ENCODE data around the gene CSTF3.
"Not testable (repeated sequence)": the region's sequence is repeated elsewhere in the genome, so short reads cannot be mapped to it uniquely, and the experiment has no call there.

CSTF3 gene

DNA sequence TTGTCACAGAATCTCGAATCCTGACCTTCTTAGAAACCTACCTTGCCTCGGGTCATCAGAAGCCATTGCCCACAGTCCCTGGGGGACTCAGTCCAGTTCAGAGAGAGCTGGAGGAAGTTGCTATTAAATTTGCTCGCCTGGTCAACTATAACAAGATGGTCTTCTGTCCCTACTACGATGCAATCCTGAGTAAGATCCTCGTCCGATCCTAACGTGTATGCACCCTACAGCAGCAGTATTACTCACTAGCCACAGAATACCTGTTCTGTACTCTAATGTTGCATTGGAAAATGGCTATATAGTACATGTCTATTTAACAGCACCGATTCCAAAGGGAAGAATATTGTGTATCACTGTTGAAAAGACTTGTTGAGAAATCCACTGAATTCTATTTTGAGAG, 88.8 kb downstream of the CSTF3 start:
- DNase-seq: no peak

DNA sequence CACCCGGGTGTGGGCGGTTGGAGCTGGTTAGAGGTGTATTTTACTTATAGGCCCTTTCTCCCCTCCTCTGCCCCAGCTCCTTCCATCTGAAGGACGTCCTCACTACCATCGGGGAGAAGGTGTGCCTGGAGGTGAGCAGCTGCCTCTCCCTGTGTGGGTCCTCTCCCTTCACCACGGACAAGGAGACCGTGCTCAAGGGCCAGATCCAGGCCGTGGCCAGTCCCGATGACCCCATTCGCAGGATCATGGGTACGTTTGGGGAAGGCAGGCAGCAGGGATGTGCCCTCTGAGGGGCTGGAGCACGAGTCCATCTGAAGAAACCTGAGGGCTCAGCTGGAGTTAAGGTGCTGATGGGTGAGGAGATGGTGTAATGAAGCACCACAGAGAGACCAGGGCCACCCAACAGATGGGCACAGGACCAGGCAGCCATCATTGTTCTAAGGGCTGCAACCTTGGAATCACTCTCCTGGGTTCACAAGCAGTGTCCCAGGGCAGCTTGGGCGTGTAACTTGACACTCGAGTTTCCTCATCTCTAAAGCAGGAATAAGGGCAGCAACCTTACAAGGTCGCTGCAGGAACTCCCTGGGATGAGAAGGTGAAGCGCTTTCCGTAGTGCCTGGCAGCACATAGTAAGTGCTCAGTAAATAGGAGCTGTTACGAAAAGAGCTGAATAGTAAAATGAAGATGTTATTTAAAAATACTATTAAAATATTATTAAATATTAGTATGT, 92.5 kb downstream of the CSTF3 start:
- no peak for DNase-seq

DNA sequence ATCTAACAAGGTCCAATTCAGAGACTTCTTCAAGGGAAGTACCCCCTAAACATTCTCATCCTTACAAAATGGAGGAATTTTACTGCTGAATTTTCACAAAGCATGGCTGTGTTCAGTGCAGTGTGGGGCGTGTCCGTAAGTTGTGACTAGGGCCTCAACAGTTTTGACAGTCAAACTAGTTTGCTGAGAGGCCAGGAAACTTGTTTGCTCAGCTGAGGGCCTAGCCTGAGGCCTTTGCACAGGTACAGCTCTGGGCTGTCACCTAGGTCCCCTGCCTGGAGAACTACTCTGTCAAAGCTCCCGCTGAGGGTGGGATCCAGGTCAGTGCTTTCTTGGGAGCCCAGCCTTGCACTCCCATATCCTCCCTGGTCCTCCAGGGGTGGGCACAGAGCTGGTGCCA, 94.0 kb downstream of the CSTF3 start:
- no peak for DNase-seq

DNA sequence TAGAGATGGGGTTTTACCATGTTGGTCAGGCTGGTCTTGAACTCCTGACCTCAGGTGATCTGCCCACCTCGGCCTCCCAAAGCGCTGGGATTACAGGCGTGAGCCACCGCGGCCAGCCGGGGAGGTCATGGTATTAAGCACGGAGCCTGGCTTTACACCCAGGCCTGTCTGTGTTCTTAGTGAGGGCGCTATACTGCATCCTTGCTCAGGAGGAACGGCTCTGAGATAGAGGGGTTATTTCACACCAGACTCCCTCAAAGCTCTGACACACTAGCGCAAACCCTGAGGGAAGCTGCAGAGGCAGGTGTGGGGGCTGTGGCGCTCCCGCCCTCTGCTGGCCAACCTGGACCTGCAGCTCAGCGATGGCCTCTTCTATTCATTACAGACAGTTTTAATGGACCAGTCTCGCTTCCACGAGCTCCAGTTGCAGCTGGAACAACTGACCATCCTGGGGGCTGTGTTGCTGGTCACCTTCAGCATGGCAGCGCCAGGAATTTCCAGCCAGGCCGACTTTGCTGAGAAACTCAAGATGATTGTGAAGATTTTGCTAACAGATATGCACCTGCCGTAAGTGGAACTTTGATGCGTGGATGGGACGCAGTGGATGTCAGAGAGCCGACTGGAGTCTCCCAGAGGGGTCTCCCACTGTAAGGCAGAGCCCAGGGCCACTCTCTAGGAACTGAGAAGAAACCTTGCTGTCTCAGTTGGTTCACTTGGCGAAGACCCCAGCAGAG, 95.7 kb downstream of the CSTF3 start:
- peak; percentile 35 for DNase-seq

DNA sequence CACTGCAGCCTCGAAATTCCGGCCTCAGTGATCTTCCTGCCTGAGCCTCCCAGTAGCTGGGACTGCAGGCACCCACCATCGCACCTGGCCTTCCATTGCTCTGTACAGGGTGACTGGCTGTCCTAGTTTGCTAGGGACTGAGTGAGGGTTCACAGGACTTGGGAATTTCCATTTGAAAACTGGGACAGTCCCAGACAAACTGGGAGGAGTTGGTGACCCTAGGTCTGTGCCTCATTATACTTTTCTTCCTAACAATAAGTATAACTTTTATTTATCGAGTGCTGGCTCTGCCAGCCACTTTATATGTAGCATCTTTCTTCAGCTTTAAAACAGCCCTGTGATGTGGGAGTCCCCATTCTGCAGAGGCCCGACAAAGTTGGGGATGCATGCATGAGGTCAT, 96.4 kb downstream of the CSTF3 start:
- DNase-seq: no peak

DNA sequence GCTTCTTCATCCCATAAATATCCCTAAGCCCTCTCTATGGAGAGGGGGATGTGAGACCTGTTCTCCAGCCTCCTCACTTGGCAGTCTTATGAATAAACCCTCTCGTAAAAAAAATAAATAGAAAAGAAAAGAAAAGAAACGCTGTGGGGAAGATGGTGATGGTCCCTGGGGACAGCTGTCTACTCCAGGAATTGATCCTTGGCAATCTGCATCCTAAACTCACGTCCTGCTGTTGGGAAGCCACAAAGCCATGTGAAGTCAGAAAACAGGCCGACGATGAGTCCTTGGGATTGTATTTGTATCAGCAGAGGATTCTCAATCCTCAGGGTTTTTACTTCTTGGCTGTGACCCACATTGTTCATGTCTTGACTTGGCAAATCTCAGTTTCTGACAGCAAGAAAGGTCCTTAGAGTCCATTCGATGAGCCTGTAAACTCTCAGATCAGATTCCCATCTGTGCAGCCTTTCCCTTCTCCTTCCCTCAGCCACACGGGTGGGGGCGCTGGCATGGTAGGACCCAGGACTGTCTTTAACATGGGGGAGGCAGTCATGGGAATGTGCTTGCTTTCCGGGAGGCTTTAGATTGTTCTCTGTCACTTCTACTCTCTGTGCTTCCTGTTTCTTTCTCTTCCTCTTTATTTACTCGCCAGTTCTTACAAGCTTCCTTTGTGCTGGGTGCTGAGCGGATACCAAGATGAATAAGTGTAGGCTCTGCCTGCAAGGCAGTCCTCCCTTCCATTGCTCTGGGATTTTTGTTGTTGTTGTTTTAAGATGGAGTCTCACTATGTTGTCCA, 97.1 kb downstream of the CSTF3 start:
- no peak for DNase-seq

DNA sequence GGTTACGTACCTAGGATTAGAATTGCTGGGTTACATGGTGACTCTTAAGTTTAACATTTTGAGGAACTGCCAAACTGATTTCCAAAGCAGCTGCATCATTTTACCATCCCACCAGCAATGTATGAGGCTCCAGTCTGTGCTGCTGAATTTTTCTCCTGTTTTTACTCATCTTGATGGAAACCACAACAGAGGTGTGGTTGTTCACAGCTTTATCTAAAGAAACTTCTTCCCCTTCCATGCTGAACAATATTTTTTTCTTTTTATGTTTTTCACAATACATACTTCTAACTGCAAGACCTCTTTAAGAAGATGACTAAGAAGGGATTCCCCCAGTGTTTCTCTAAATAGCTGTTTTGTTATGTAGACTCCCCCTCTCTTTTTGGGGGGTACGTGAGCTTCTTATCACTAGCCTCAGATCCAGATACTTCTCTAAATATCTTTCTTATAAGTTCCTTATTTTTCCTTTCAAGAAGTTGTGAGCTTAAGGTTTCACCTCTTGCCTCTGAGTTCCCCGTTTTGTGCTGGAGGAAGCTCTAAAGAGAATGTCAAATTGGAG, 97.9 kb downstream of the CSTF3 start:
- no peak for DNase-seq

DNA sequence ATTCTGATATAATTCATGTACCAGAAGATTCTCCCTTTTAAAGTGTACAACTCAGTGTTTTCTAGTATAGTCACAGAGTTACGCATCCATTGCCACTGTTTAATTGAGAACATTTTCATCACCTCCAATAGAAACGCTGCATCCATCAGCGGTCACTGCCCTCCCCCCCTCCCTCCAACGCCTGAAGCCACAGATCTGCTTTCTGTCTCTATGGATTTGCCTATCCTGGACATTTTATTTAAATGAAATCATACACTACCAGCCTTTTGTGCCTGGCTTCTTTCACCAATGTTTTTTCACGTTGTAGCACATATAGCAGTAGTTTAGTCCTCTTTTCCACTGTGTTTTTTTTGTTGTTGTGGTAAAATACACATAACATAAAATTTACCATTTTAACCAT, 99.1 kb downstream of the CSTF3 start:
- DNase-seq: no peak

DNA sequence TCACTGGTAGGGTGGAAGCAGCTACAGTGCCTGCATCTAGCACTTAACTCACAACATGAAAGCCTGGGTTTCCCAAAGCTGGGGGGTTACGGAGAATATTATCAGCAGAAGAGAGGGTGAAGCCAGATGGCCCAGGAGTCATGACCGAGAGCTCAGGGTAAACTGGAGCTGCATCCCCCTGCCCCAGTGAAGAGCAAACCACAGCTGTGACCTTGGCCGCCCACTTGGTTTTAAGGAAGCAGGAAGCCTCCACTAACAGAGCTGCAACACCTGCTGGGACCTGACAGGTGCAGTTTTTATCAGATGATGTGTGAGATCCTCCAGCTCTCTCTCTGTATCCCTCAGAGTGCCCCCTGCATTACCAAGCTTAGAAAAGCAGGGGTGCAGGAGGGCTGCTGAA, 101.0 kb downstream of the CSTF3 start:
- DNase-seq: no peak

DNA sequence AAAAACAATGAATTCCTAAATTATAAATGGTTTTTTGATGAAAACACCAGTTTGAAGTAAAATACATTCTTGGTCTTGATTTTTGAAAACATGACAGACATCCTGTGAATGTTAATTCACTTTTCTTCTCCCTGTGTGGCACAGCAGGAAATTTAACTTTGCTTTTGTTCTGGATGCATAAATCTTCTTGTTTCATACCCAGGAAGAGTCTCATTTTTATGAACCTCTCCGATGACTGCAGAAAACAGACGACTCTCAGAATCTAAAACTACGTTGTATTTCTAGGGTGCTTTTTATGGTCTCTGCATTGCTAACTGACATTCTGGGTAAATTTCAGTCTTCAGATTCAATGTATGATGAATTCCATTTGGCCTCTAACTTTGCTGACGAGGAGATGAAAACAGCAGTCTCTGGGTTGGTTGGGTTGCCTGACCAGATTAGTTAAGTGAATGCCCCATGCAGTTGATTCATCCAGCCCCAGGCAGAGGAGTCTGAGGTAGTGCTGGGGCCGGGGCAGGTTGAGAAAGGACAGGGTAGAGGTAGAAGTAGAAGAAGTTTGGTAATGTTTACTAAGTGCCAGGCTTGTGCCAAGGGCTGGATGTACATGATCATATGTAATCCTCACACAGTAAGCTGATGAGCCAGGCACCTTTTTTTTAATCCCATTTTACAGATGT, 101.8 kb downstream of the CSTF3 start:
- DNase-seq: no peak

DNA sequence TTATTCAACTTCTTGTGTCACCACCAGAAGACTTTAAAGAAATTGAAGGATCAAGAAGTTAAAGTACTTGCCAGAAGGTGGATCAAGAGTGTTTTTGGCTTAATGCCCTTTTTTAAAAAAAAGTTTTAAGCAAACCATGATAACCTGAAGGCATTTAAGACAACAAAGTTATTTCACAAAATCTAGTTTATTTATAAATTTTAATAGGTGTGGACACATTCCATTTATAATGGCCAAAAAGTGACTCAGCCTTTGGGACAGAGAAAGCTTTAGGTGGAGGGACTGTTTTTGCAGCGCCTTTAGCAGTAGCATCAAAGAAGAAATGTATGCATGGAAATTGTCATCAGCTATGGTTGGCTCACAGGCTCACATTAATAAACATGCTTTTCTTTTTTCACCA, 104.0 kb downstream of the CSTF3 start:
- no peak for DNase-seq

DNA sequence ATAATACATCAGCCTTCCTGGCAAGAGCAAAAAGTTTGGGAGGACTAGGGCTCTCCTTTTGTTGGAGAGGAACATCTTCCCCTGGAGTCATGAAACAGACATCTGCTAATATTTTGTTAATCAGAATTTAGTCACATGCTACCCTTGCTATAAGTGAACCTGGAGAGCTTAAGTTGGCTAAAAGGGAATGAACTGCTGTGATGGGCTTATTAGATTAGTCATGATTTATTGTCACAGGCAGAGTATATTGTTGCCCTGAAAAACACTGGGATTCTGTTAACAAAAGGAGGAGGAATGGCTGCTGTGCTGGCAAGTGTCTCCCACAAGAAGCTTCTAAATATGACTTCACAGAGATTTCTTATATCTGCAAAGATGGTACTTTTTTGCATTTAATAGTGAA, 105.9 kb downstream of the CSTF3 start:
- DNase-seq: no peak

DNA sequence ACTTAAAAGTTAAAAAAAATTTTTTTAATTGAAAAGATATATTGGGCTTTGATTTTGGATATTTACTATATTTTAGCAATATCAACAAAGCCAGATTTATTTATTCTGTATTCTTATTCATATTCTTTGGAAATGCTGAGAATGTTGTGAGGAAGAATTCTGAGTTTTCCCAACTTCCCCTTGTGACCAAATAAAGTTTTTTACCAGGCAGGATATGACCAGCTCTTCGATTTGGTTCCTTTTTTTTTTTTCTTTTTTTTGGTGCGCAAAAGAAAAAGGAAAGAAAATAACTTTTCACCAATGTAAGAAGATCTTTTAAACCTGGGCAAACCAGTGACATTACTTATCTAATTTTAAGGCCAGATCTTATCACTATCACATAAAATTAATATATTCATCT, 109.0 kb downstream of the CSTF3 start:
- no peak for DNase-seq

DNA sequence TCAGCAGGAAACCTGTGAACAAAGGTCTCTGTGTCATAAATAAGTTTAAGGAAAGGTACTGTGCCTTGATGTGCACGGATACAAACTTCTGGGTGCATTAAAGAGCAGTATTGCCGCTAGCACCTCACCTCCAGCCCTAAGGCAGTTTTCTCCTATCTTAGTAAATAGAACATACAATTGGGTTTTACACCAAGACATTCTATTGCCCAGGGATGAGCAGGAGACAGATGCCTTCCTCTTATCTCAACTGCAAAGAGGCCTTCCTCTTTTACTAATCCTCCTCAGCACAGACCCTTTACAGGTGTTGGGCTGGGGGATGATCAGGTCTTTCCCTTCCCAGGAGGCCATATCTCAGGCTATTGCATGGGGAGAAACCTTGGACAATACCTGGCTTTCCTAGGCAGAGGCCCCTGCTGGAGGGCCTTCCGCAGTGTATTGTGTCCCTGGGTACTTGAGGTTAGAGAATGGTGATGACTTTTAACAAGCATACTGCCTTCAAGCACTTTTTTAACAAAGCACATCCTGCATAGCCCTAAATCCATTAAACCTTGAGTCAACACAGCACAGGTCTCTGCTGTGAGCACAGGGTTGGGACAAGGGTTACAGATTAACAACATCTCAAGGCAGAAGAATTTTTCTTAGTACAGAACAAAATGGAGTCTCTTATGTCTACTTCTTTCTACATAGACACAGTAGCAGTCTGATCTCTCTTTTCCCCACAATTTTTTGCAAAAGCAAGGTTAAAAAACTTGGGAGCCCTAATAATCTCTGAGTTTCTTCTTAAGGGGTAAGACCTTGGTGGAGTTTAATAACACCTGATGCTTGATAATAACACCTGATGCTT, 111.5 kb downstream of the CSTF3 start:
- not testable (repeated sequence) for DNase-seq

DNA sequence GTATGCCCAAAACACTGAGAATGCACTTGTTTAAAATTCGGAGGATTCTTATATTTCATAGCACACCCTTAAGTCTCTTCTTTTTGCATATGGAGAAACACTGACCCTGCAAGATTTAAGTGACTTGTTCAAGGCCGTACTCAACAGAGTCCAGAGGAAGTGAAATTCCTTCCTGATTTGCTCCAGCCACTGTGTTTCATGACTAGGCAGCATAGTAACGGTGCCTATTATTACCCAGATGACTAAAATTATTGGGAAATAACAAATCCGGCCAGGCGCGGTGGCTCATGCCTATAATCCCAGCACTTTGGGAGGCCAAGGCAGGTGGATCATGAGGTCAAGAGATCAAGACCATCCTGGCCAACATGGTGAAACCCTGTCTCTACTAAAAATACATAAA, 112.6 kb downstream of the CSTF3 start:
- DNase-seq: not testable (repeated sequence)

DNA sequence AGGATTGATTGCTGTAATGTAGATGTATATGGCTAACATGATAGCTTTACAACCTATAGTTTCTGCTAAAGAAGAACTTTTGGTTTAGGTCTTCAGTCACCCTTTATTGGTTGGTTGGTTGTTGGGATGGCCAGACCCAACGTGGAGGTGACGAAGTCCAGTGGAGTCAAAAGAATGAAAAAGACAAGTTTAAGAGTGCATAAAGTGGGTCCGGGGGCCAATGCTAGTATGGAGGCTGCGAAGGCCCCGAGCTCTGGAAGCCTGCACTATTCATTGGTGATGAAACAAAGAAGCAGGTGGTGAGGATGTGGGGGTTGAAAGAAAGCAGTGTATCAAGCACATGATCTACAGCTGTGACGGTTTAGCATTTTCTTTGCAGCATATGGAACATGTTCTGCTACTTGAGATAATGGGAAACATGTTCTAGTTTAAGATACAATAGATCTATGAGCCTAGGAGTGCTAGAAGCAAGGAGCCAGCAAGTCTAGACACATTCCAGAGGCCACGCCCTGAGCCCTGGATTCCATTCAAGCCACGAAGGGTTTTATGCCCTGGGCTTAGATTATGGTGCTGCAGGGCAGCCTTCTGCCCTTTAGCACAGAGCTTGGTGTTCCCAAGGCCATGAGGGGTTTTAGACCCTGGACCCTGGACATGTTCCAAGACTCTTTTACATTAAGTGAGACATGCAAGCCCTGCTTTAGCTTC, 115.6 kb downstream of the CSTF3 start:
- DNase-seq: peak; percentile 50

DNA sequence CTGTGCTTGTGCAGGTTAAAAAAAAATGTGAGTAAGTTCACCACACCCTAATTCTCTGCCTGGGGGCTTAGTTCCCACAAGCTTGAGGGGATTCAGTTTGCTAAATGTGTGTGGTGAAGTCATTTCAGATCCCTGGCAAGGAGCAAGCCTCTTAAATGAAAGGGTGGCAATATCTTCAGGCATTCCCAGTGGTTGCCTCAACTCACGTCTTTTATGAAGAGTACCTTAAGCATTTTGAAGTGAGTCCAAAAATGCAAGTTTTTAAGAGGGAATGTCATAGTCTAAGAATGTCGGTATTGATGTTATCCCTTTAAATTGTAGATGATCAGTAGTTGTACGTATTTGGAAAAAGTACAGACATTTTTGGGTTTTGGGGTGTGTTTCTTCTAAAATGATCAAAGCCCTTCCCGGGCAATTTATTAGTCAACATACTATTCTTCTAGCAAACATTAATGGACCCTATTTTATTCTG, 117.0 kb downstream of the CSTF3 start:
- DNase-seq: peak; percentile 85

DNA sequence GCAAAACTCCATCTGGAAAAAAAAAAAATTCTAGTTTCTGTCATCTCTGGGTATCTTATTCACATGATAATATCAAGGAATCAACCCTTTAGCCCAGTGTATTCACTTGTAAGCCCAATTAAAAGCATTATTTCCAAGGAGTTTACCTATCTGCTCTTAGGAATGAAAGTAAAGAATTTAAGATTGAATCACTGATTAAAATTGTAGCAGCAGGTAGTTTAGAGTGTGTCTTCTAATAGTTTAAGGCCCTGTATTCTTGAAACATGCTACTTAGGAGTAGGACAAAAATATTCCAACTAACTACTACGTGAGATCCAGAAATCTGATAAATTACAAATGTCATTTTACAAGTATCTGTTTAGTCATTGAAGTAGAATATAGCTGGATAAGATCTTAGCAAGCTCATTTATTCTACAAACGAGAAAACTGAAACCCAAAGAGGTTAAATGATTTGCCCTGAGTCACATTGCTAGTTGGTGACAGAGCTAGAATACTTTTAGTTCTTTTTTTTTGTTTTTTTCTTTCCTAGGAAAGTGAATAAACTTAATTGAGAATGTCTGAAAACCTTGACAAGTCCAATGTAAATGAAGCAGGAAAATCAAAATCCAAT, 118.0 kb downstream of the CSTF3 start:
- no peak for DNase-seq

DNA sequence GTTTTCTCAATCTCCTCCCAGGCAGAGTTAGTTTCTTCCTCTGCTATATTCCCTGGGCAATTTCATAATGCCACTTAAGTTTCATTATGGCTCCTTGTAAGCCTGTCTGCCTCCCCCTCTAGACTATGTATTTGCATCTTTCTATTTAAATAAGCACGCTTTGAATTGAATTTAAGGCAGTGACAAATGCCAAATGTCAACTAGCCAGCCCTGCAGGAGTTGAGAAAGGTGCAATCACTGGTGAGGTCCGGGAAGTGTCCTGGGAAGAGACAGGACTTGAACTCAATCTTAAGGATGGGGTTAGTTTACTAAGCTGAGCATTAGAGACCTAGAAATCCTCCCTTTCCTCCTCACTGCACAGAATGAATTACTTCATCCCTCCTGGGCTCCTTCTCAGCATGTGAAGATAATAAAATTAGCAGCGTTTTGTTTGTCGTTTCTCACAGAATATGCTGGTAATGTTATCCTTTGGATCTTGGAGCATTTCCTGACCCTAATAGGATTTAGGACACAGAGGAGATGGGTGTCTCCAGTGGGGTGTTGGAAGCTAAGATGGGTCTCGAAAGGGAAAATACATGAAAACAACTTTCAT, 120.3 kb downstream of the CSTF3 start:
- no peak for DNase-seq

All from NCI-H226 (cell line).